A673 (cell line): ENCODE results near the gene SPTLC2. TPM values are rescaled to one million over a fixed set of nuclear protein-coding genes. Genes with fewer than 3 reads are reported as not detected.

Experiments used
- BruUV-seq: library from RNA; stranded (reverse); fragments of 400-500 nt; replicated peaks from 2 replicates; lab custom pipeline; 2021; lab: Mats Ljungman, UMichigan
- CTCF ChIA-PET: fragments of 300-600 bp; sonication (Branson Sonifier 250); formaldehyde crosslinking; loops from one replicate; lab custom pipeline; 2022; ENCODE audit warnings: antibody characterized with exemption; lab: Charles Lee
- POLR2A ChIA-PET: fragments of 300-600 bp; sonication (Branson Sonifier 250); formaldehyde crosslinking; loops from one replicate; lab custom pipeline; 2022; ENCODE audit warnings: antibody characterized with exemption; ENCODE audit not compliant: low non-redundant PET; lab: Charles Lee
- DNase-seq: peaks from one replicate; pipeline ENCODE4 v3.0.0-alpha.2; 2015; ENCODE audit warnings: low spot score
- H3K27ac ChIP-seq: fragments of 200-600 bp; sonication (generic); 2 replicates; pipeline ENCODE4 v1.5.1; 2016; ENCODE audit warnings: mixed run types, low read depth, mild to moderate bottlenecking, mixed read lengths, antibody characterized with exemption, low read length; ENCODE audit not compliant: poor library complexity, severe bottlenecking
- H3K27me3 ChIP-seq: fragments of 200-600 bp; sonication (generic); replicated peaks from 2 replicates; pipeline ENCODE4 v1.6.1; 2017; ENCODE audit warnings: mixed run types, low read depth, mild to moderate bottlenecking, mixed read lengths, antibody characterized with exemption, low read length; ENCODE audit not compliant: insufficient read depth, poor library complexity
- H3K36me3 ChIP-seq: fragments of 200-600 bp; sonication (generic); 2 replicates; pipeline ENCODE4 v1.6.1; 2016; ENCODE audit warnings: mixed run types, mild to moderate bottlenecking, mixed read lengths, antibody characterized with exemption, low read length; ENCODE audit not compliant: insufficient read depth, poor library complexity, severe bottlenecking
- H3K4me1 ChIP-seq: fragments of 200-600 bp; sonication (generic); 2 replicates; pipeline ENCODE4 v1.6.1; 2017; ENCODE audit warnings: mixed run types, mild to moderate bottlenecking, mixed read lengths, antibody characterized with exemption, low read length; ENCODE audit not compliant: insufficient read depth, poor library complexity, severe bottlenecking
- H3K4me3 ChIP-seq: fragments of 200-600 bp; sonication (generic); 2 replicates; pipeline ENCODE4 v1.5.1; 2016; ENCODE audit warnings: low read depth, mixed run types, mild to moderate bottlenecking, mixed read lengths, low read length; ENCODE audit not compliant: poor library complexity, severe bottlenecking
- H3K9me3 ChIP-seq: fragments of 200-600 bp; sonication (generic); 2 replicates; pipeline ENCODE4 v1.6.1; 2016; ENCODE audit warnings: mixed run types, low read depth, mild to moderate bottlenecking, mixed read lengths, antibody characterized with exemption, low read length; ENCODE audit not compliant: poor library complexity, severe bottlenecking
- EZH2 ChIP-seq: fragments of 200-600 bp; sonication (generic); IDR thresholded peaks from 2 replicates; pipeline ENCODE4 v1.6.1; 2017; ENCODE audit warnings: borderline replicate concordance, low read depth, mild to moderate bottlenecking, mixed read lengths, antibody characterized with exemption, low read length; ENCODE audit not compliant: poor library complexity, severe bottlenecking
- intact Hi-C: fragments of 100-400 bp; cut with micrococcal nuclease; formaldehyde crosslinking; loops from one replicate; pipeline ENCODE4 v1.10.0; 2022; ENCODE audit not compliant: unreplicated experiment
- total RNA-seq: library from RNA; stranded (reverse); gene quantifications from 2 replicates; pipeline ENCODE4 v1.2.3, GENCODE V29; 2021
- TF ChIP-seq, protein P1 (sequence below): fragments of 300-800, 200-600 bp; sonication (generic); conservative IDR thresholded peaks from 2 replicates; pipeline ENCODE4 v1.5.1; 2017; ENCODE audit warnings: low read depth, mild to moderate bottlenecking, antibody characterized with exemption, low read length, moderate library complexity, mixed read lengths

Gene SPTLC2
- total RNA-seq, 1 experiment from 2014 or later: 17.3 TPM

DNA sequence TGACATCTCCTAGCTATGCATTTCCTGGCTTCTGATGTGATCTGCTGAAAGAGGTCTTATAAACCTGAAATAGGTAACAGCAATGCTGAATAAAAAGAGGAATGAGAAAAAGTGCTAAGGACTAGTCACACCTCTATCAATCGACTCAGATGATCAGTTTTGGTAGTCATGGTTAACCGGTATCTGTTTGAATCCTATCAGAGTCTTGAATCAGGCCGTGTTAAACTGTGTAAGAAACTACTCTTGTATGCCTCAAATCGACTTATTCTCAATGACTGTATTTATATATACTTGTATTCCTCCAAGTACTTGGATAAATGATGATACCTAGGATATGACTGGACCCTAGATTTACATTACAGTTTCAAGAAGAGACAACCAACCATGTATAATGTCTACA, 107.1 kb downstream of the SPTLC2 start:
- DNase-seq: no peak
- BruUV-seq: no TSS peak
- no peaks in the 10 kb centered on the region for H3K4me1 ChIP-seq
- no peak overlapping the region for H3K4me3 ChIP-seq
- H3K36me3 ChIP-seq: peaks cover 13% of the 10 kb centered on the region
- H3K27ac ChIP-seq: no peak overlapping the region
- H3K9me3 ChIP-seq: no peaks in the 10 kb centered on the region
- ChIA-PET CTCF (no interaction called here), POLR2A (no interaction called here)
- TF ChIP-seq, protein P1, sequence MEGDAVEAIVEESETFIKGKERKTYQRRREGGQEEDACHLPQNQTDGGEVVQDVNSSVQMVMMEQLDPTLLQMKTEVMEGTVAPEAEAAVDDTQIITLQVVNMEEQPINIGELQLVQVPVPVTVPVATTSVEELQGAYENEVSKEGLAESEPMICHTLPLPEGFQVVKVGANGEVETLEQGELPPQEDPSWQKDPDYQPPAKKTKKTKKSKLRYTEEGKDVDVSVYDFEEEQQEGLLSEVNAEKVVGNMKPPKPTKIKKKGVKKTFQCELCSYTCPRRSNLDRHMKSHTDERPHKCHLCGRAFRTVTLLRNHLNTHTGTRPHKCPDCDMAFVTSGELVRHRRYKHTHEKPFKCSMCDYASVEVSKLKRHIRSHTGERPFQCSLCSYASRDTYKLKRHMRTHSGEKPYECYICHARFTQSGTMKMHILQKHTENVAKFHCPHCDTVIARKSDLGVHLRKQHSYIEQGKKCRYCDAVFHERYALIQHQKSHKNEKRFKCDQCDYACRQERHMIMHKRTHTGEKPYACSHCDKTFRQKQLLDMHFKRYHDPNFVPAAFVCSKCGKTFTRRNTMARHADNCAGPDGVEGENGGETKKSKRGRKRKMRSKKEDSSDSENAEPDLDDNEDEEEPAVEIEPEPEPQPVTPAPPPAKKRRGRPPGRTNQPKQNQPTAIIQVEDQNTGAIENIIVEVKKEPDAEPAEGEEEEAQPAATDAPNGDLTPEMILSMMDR: no peak
- TF ChIP-seq EZH2: no peak
- H3K27me3 ChIP-seq: no peaks in the 10 kb centered on the region
- intact Hi-C loops: no loop called here

DNA sequence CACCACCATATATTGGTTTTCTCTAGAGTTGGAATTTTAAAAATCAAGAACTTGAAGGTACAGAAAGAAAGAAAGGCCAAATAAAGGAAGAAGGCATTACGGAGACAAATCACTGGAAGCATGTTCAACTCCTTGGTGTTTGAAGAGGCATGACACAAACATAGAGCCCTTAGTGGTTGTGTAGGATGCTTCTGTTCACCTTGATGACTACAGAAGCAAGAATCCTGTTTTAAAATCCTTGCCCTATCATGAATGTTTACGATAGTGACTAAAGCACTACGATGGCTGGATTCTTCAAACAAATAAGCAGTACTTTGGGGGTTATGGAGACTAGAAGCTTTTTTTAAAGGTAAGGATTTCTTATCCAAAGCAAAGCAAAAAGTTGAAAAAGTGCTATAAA, 107.6 kb downstream of the SPTLC2 start:
- H3K9me3 ChIP-seq: no peaks in the 10 kb centered on the region
- TF ChIP-seq EZH2: no peak
- TF ChIP-seq, protein P1: no peak
- H3K27me3 ChIP-seq: no peaks in the 10 kb centered on the region
- no peaks in the 10 kb centered on the region for H3K4me1 ChIP-seq
- H3K4me3 ChIP-seq: no peak overlapping the region
- no peak for DNase-seq
- H3K27ac ChIP-seq: no peak overlapping the region
- BruUV-seq: no TSS peak
- CTCF ChIA-PET: no interaction called here
- H3K36me3 ChIP-seq: peaks cover 13% of the 10 kb centered on the region
- intact Hi-C loops: no loop called here
- POLR2A ChIA-PET: no interaction called here

DNA sequence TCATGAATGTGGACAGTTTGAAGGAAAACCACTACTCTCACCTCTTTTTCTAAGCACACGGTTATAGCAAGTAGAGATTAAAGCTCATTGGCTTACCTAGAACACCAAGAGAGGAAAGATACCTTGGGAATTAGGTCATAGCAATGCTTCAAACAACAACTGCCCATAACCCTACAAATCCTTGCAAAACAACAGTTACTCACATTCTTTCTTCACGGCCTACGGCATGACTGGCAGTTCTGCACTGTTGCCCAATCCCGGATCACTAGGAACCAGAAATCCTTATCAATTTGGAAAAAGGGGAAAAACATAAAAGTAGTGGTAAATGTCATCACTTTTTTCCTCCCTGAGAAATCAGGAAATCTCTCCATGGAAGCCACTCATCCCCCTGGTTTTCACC, 108.2 kb downstream of the SPTLC2 start:
- no peak for DNase-seq
- ChIA-PET POLR2A (no interaction called here), CTCF (no interaction called here)
- no peaks in the 10 kb centered on the region for H3K4me1 ChIP-seq
- H3K4me3 ChIP-seq: no peak overlapping the region
- no peak overlapping the region for H3K27ac ChIP-seq
- H3K9me3 ChIP-seq: no peaks in the 10 kb centered on the region
- TF ChIP-seq, protein P1: no peak
- TF ChIP-seq EZH2: no peak
- peaks cover 13% of the 10 kb centered on the region for H3K36me3 ChIP-seq
- intact Hi-C loops: no loop called here
- BruUV-seq: no TSS peak
- H3K27me3 ChIP-seq: no peaks in the 10 kb centered on the region
